Measurements from ENCODE around the gene GALNT3.

DNA sequence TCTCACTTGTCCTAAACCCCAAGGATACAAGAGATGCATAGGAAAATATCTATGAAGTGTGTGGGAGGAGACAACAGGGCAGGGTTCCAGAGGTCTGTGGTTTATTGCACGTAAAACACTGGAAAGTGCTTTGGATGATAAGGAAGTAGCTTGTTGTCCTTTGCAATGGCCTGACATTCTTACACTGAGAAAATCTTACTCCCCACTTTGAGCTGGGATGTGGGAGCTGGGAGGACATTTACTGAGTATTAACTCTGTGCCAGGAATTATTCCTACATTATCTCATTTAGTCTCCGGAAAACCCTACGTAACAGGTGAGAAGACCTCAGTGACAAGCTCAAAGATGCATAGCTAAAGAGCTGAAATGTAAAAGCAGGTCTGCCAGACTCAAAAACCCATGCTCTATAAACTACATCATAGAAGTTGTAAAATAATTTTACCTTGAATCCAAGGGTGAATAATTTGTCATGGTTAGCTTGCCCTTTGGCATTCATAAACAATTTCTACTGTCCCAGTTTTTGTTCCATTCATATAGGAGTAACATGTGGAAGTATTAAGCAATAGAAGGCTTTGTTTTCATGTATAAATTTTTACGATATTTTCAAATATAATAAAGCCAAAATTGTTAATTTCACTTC is 9.2 kb upstream of the GALNT3 start:
- TF ChIP-seq CEBPB (IDR thresholded peaks at IDR 0.05) = no peak
- no peak for TF ChIP-seq FOXM1 (IDR thresholded peaks at IDR 0.05; ENCODE audit: borderline replicate concordance, low read depth)
- TF ChIP-seq, protein P1, sequence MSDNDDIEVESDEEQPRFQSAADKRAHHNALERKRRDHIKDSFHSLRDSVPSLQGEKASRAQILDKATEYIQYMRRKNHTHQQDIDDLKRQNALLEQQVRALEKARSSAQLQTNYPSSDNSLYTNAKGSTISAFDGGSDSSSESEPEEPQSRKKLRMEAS (IDR thresholded peaks at IDR 0.05) = no peak
- TF ChIP-seq RAD21 (IDR thresholded peaks at IDR 0.05; ENCODE audit: low read depth) = no peak
- TF ChIP-seq, protein P2, sequence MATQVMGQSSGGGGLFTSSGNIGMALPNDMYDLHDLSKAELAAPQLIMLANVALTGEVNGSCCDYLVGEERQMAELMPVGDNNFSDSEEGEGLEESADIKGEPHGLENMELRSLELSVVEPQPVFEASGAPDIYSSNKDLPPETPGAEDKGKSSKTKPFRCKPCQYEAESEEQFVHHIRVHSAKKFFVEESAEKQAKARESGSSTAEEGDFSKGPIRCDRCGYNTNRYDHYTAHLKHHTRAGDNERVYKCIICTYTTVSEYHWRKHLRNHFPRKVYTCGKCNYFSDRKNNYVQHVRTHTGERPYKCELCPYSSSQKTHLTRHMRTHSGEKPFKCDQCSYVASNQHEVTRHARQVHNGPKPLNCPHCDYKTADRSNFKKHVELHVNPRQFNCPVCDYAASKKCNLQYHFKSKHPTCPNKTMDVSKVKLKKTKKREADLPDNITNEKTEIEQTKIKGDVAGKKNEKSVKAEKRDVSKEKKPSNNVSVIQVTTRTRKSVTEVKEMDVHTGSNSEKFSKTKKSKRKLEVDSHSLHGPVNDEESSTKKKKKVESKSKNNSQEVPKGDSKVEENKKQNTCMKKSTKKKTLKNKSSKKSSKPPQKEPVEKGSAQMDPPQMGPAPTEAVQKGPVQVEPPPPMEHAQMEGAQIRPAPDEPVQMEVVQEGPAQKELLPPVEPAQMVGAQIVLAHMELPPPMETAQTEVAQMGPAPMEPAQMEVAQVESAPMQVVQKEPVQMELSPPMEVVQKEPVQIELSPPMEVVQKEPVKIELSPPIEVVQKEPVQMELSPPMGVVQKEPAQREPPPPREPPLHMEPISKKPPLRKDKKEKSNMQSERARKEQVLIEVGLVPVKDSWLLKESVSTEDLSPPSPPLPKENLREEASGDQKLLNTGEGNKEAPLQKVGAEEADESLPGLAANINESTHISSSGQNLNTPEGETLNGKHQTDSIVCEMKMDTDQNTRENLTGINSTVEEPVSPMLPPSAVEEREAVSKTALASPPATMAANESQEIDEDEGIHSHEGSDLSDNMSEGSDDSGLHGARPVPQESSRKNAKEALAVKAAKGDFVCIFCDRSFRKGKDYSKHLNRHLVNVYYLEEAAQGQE (IDR thresholded peaks at IDR 0.05; ENCODE audit: low read depth) = no peak

Measured in Ishikawa (cell line).